Measurements from ENCODE around the gene NPHP4.

- TF ChIP-seq FOXP4 (CRISPR knock-in tag; IDR thresholded peaks at IDR 0.05), result no peak
- no peak for TF ChIP-seq JUN (CRISPR knock-in tag; IDR thresholded peaks at IDR 0.05)
- TF ChIP-seq NR2C2 (CRISPR knock-in tag; IDR thresholded peaks at IDR 0.05), result no peak
- no peak for TF ChIP-seq MLX (CRISPR knock-in tag; IDR thresholded peaks at IDR 0.05)
These were observed 48.7 kb downstream of the NPHP4 start for GRCh38 chr1:5943343-5944124.
